T-helper 1 cell treated with Interleukin-12 subunit alpha and Interleukin-12 subunit beta and Interleukin-4 antibody, amounts not matched to agents 30 μg/mL and 1 μg/mL, for 36 hours (primary cell): ENCODE data around the gene SLC7A1.

Source experiments
- H3K27ac Mint-ChIP-seq: one replicate; pipeline ENCODE4 v1.8.0; 2021; ENCODE audit warnings: mild to moderate bottlenecking, mixed read lengths
- H3K27me3 Mint-ChIP-seq: one replicate; pipeline ENCODE4 v1.8.0; 2021; ENCODE audit warnings: low read depth, mixed read lengths
- H3K36me3 Mint-ChIP-seq: one replicate; pipeline ENCODE4 v1.8.0; 2021; ENCODE audit warnings: low read depth, mixed read lengths
- H3K4me1 Mint-ChIP-seq: one replicate; pipeline ENCODE4 v1.8.0; 2021; ENCODE audit warnings: low read depth, mixed read lengths
- H3K4me3 Mint-ChIP-seq: one replicate; pipeline ENCODE4 v1.8.0; 2021; ENCODE audit warnings: mild to moderate bottlenecking, moderate library complexity, mixed read lengths
- H3K9me3 Mint-ChIP-seq: one replicate; pipeline ENCODE4 v1.8.0; 2021; ENCODE audit warnings: mixed read lengths

Gene SLC7A1

DNA sequence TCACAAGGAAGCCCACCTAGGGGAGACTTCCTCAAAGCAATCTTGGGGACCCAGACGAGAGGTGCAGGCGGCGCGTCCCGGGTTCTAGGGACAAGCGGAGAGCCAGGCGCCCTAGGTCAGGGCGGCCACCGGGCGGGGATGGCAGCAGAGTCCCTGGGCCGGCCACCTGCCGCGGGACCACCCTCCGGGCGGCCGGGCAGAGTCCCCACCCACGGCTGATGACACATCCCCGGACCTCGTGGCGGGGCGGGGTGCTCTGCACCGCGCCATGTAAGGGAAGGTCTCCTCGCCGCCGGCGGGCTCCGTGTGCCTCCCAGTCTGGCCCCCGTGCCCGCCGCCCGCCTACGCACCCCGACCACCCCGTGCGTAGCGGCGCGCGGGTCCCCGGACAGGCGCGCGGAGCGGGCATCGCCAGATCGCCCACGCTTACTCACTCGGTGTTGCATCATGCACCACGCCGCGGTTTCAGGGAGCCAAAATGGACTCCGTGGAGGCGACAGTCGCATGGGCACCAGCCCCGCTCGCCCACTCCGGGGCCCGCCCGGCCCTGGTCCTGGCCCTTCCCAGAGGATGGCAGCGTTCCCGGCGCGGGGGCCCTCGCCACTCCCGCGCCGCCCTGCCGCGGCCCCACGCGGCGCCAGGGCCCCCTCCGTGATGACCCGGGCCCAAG, 643 bp downstream of the SLC7A1 start:
- peaks cover 49% of the 10 kb centered on the region for H3K4me1 Mint-ChIP-seq

DNA sequence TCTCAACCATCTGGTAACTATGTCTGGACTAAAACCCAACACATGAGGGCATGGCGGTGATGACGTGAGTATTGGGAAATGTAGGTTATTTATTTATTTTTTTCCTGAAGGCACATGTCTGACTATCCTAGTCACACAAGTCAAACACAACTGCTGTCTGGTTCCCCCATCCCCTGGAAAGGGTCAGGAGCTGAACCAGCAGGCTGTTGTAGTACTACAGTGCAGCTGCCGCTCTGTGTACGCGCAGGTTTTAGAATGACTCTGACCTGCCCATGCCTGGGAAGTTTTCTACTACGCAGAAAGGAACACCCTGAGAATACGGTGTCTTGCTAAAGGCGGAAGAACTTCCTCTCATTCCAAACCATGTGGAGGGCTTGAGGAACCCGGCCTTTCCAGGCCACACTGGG, 1.2 kb downstream of the SLC7A1 start:
- Mint-ChIP-seq H3K27ac (peak overlapping the region; percentile 92), H3K4me3 (peak overlapping the region; percentile 90), H3K27me3 (peaks cover 7% of the 10 kb centered on the region), H3K36me3 (peaks cover 4% of the 10 kb centered on the region), H3K4me1 (peaks cover 51% of the 10 kb centered on the region), H3K9me3 (no peaks in the 10 kb centered on the region)

More for the DNA sequence above, 643 bp downstream of the SLC7A1 start:
- Mint-ChIP-seq H3K27me3 (peaks cover 7% of the 10 kb centered on the region), H3K27ac (peak overlapping the region; percentile 92), H3K9me3 (no peaks in the 10 kb centered on the region), H3K36me3 (peaks cover 4% of the 10 kb centered on the region), H3K4me3 (peak overlapping the region; percentile 90)

DNA sequence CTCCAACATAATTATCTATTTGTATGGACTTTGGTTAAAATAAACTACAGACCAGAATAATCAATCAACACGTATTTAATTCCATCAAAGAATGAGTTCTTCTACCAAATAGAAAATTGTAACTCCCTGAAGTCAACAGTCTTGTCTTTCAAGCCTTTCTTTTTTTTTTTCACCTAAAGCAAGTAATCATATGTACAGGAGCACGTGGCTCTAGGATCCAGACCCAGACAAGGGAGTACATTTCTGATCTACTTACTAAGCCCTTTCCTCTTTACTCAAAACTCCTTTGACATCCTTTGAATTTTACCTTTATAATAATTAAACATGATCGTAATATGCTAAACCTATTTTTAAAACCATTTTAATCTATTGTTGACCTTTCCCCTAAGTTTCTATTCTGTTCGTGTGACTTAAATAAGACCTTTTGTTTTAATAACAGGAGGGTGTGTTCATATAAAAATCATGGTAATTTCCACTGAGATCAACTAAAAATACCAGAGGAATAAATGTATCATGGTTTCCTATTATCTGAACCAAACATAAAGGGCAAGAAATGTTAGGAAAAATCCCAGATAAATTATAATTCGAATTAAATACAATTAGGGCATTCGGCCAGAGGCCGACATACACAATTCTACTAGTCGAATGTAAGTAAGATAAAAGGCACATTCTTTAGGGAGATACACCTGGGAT, 1.7 kb downstream of the SLC7A1 start:
- peak overlapping the region; percentile 92 for H3K27ac Mint-ChIP-seq
- H3K4me3 Mint-ChIP-seq: peak overlapping the region; percentile 90
- H3K9me3 Mint-ChIP-seq: no peaks in the 10 kb centered on the region
- H3K36me3 Mint-ChIP-seq: peaks cover 4% of the 10 kb centered on the region
- H3K27me3 Mint-ChIP-seq: peaks cover 1% of the 10 kb centered on the region
- H3K4me1 Mint-ChIP-seq: peaks cover 51% of the 10 kb centered on the region

DNA sequence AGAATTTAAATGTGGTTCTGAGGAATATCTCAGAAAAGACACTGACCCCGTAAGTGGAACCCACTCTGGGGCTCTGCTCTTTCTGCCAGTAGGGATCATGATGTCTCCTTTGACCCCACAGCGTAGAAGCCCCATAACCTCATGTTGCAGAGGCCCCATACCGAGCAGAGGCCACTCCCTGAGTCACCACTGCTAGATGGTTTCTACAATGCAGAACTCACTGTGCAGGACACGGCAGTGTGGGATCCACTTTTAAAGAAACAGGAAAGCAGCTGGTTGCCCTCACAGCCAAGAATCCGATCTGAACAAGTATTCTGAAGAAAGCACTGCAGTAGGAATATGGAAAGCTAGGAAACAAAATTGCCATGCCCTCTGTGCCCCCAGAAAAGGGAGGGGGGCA, 4.2 kb downstream of the SLC7A1 start:
- no peak overlapping the region for H3K27ac Mint-ChIP-seq
- peaks cover 10% of the 10 kb centered on the region for H3K36me3 Mint-ChIP-seq
- H3K4me1 Mint-ChIP-seq: peaks cover 56% of the 10 kb centered on the region

GRCh38 chr13:29589967-29590366, 5.5 kb downstream of the SLC7A1 start:
- Mint-ChIP-seq H3K4me1 (peaks cover 56% of the 10 kb centered on the region), H3K27ac (no peak overlapping the region), H3K27me3 (no peaks in the 10 kb centered on the region), H3K4me3 (no peak overlapping the region), H3K9me3 (no peaks in the 10 kb centered on the region), H3K36me3 (peaks cover 10% of the 10 kb centered on the region)

More for the DNA sequence above, 4.2 kb downstream of the SLC7A1 start:
- H3K4me3 Mint-ChIP-seq: no peak overlapping the region
- no peaks in the 10 kb centered on the region for H3K27me3 Mint-ChIP-seq
- H3K9me3 Mint-ChIP-seq: no peaks in the 10 kb centered on the region

- H3K27me3 Mint-ChIP-seq: no peaks in the 10 kb centered on the region
- H3K9me3 Mint-ChIP-seq: no peaks in the 10 kb centered on the region
- H3K4me1 Mint-ChIP-seq: peaks cover 58% of the 10 kb centered on the region
- no peak overlapping the region for H3K4me3 Mint-ChIP-seq
- H3K27ac Mint-ChIP-seq: no peak overlapping the region
- peaks cover 10% of the 10 kb centered on the region for H3K36me3 Mint-ChIP-seq
These were observed 6.3 kb downstream of the SLC7A1 start for GRCh38 chr13:29589234-29589633.

DNA sequence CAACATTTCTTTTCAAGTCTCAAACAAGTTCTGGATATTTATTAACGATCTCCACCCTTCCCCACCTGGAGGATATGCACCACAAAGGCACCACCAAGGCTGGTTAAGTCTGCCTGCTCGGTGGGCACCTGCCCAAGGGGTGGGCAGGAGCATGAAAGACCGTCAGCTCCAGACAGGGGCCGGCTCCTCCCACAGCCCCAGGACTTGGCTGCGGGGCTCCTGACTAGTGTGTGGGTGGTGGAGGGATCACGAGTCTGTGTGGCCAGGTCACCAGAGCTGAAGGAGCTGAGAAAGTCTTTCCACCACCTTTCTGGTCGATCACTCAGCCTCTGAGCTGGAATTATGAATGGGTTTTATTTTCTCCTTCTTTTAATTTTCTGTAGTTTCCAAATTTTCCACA, 7.8 kb downstream of the SLC7A1 start:
- no peaks in the 10 kb centered on the region for H3K9me3 Mint-ChIP-seq
- H3K27ac Mint-ChIP-seq: no peak overlapping the region
- H3K4me3 Mint-ChIP-seq: no peak overlapping the region
- H3K36me3 Mint-ChIP-seq: peaks cover 10% of the 10 kb centered on the region
- no peaks in the 10 kb centered on the region for H3K27me3 Mint-ChIP-seq
- peaks cover 53% of the 10 kb centered on the region for H3K4me1 Mint-ChIP-seq

DNA sequence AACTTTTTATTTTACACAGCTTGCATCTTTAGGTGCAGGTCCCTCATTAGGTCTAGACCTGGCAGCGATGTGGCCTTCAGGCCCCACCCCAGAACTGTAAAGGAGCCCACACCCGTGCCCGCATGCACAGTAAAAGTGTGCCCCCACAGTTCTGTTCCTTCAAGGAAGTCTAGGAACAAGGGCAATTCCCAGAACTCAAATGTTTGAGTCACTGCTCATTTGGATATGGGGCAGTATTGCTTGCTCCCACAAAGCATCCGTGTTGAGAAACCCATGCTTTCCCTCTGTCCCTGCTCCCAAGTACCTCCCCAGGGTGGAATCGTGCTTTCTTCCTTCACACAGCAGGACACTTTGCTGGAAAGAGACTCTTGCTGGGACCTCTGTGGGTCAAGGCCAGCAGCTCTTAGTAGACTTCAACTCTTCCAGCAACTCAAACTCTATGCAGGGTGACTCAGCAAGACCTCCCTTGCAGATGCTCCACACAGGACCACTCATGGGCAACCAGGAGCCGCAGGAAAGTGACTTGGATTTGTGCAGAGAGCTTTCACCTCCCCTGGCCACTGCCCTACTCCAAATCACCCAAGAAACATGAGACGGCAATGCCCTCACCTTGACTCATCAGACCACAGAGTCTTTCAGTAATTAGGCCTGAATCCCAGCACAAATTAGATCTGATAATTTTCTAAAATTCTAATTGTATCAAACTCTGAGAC, 12.3 kb downstream of the SLC7A1 start:
- Mint-ChIP-seq H3K27ac (no peak overlapping the region), H3K27me3 (no peaks in the 10 kb centered on the region), H3K4me3 (no peak overlapping the region), H3K9me3 (no peaks in the 10 kb centered on the region), H3K36me3 (peaks cover 7% of the 10 kb centered on the region), H3K4me1 (peaks cover 38% of the 10 kb centered on the region)

- Mint-ChIP-seq H3K4me1 (peaks cover 36% of the 10 kb centered on the region), H3K9me3 (no peaks in the 10 kb centered on the region), H3K27ac (no peak overlapping the region), H3K4me3 (no peak overlapping the region), H3K27me3 (no peaks in the 10 kb centered on the region), H3K36me3 (peaks cover 6% of the 10 kb centered on the region)
These were observed 13.3 kb downstream of the SLC7A1 start for GRCh38 chr13:29582171-29582570.

GRCh38 chr13:29581666-29582065, 13.8 kb downstream of the SLC7A1 start:
- Mint-ChIP-seq H3K27ac (no peak overlapping the region), H3K4me3 (no peak overlapping the region), H3K9me3 (no peaks in the 10 kb centered on the region), H3K4me1 (peaks cover 33% of the 10 kb centered on the region), H3K27me3 (no peaks in the 10 kb centered on the region), H3K36me3 (peaks cover 3% of the 10 kb centered on the region)

DNA sequence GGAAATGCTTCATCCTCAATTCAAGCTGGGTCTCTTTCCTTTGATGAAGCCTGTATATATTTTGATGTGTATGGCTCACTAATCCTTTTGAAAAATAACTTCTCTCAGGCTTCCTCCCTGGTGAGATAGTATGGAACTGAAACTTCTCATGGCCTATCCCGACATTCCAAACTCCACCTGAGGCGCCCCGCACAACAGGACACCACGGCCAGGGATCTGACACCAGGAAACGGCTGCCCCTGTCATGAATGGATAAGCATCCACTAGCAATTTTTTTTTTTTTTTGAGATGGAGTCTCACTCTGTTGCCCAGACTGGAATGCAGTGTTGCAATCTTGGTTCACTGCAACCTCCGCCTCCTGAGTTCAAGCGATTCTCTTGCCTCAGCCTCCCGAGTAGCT, 16.4 kb downstream of the SLC7A1 start:
- Mint-ChIP-seq H3K4me1 (peaks cover 23% of the 10 kb centered on the region), H3K9me3 (no peaks in the 10 kb centered on the region), H3K4me3 (no peak overlapping the region), H3K36me3 (peaks cover 4% of the 10 kb centered on the region), H3K27ac (no peak overlapping the region), H3K27me3 (no peaks in the 10 kb centered on the region)

GRCh38 chr13:29578300-29579085, 17.0 kb downstream of the SLC7A1 start:
- Mint-ChIP-seq H3K4me1 (peaks cover 21% of the 10 kb centered on the region), H3K4me3 (no peak overlapping the region), H3K36me3 (peaks cover 4% of the 10 kb centered on the region), H3K9me3 (no peaks in the 10 kb centered on the region), H3K27ac (no peak overlapping the region), H3K27me3 (no peaks in the 10 kb centered on the region)

DNA sequence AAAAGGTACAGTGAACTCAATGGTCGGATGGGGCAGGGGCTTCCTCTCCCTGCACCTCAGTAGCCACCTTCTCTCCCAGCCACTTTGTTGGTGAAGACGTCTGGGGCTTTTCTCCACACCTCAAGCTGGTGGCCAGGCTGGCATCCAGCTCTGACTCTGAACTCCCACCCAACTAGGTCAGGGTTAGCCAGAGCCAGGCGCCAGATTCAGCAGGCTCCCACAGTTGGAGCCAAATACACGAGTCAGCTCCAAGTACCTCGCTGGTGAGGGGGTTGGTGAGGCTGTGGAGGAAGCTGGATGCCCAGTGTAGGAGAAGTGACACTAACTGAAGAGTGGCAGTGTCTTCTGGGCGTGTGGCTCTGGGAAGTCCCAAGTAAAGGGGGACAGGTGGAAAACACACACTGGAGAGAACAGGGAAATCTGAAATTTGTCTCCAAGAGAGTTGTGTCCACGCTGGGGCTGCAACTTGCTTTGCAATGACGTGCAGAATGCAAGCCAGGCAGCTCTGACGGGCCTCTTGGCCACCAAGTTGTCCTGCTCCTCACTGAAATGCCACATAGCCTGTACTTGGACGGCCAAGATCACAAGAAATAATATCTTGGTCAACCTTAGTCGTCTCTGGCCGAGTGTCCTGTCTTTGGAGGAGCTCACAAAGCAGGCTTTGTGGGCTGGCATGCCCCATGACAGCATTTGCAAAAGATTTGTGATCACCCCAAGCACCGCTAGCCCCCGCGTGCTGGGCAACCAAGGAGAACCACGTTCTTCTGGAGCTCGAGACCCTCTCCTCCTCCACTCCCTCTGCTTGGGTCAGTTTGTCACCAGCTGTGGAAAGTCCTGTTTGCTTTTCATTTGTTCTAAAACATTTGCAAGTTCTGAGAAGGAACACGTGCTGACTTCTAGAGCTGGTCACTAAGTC, 18.1 kb downstream of the SLC7A1 start:
- H3K36me3 Mint-ChIP-seq: peaks cover 4% of the 10 kb centered on the region
- H3K9me3 Mint-ChIP-seq: no peaks in the 10 kb centered on the region
- no peaks in the 10 kb centered on the region for H3K27me3 Mint-ChIP-seq
- H3K4me3 Mint-ChIP-seq: no peak overlapping the region
- peaks cover 18% of the 10 kb centered on the region for H3K4me1 Mint-ChIP-seq
- H3K27ac Mint-ChIP-seq: no peak overlapping the region
